ENCODE data around the gene ACTR6.
"Not testable (repeated sequence)": the region's sequence is repeated elsewhere in the genome, so short reads cannot be mapped to it uniquely, and the experiment has no call there.

ACTR6 gene

GRCh38 chr12:100200463-100201181, at the start of gene ACTR6:
ACTR6 (plus strand) TSS chr12:100200815; CDS start chr12:100200852, 37 bp downstream.
- peak; percentile 97 for DNase-seq

- no peak for DNase-seq
These were observed 48.8 kb upstream of the ACTR6 start for GRCh38 chr12:100151769-100152168.

GRCh38 chr12:100153131-100153530, 47.5 kb upstream of the ACTR6 start:
- DNase-seq = no peak

- peak; percentile 83 for DNase-seq
These were observed 46.0 kb upstream of the ACTR6 start for GRCh38 chr12:100154474-100155247.

- DNase-seq = no peak
These were observed 43.7 kb upstream of the ACTR6 start for GRCh38 chr12:100156731-100157426.

- DNase-seq = no peak
These were observed 43.2 kb upstream of the ACTR6 start for GRCh38 chr12:100157427-100157821.

GRCh38 chr12:100158535-100158934, 42.1 kb upstream of the ACTR6 start:
- DNase-seq = no peak

- DNase-seq = peak; percentile 86
These were observed 41.1 kb upstream of the ACTR6 start for GRCh38 chr12:100159391-100160104.

GRCh38 chr12:100163416-100164152, 37.0 kb upstream of the ACTR6 start:
- DNase-seq = peak; percentile 87

GRCh38 chr12:100164153-100164704, 36.4 kb upstream of the ACTR6 start:
- DNase-seq = no peak

- no peak for DNase-seq
These were observed 35.3 kb upstream of the ACTR6 start for GRCh38 chr12:100165356-100165755.

- DNase-seq = no peak
These were observed 34.4 kb upstream of the ACTR6 start for GRCh38 chr12:100166232-100166631.

GRCh38 chr12:100168562-100168961, 32.1 kb upstream of the ACTR6 start:
- no peak for DNase-seq

GRCh38 chr12:100169345-100169744, 31.3 kb upstream of the ACTR6 start:
- DNase-seq = no peak

GRCh38 chr12:100170313-100170858, 30.2 kb upstream of the ACTR6 start:
- no peak for DNase-seq

GRCh38 chr12:100171248-100171647, 29.4 kb upstream of the ACTR6 start:
- peak; percentile 12 for DNase-seq

GRCh38 chr12:100173111-100173510, 27.5 kb upstream of the ACTR6 start:
- DNase-seq = peak; percentile 11

- no peak for DNase-seq
These were observed 26.1 kb upstream of the ACTR6 start for GRCh38 chr12:100174495-100174894.

GRCh38 chr12:100176493-100176892, 24.1 kb upstream of the ACTR6 start:
- DNase-seq = not testable (repeated sequence)

GRCh38 chr12:100179252-100179651, 21.4 kb upstream of the ACTR6 start:
- no peak for DNase-seq

GRCh38 chr12:100184549-100185145, 16.0 kb upstream of the ACTR6 start:
- DNase-seq = no peak

All from NCI-H82 (cell line).